ENCODE data around the gene SPATC1L. TPM values are rescaled to one million over a fixed set of nuclear protein-coding genes. Genes with fewer than 3 reads are reported as not detected.

The SPATC1L gene
- total RNA-seq, 1 donor from 2014 or later: 5.2 TPM

DNA sequence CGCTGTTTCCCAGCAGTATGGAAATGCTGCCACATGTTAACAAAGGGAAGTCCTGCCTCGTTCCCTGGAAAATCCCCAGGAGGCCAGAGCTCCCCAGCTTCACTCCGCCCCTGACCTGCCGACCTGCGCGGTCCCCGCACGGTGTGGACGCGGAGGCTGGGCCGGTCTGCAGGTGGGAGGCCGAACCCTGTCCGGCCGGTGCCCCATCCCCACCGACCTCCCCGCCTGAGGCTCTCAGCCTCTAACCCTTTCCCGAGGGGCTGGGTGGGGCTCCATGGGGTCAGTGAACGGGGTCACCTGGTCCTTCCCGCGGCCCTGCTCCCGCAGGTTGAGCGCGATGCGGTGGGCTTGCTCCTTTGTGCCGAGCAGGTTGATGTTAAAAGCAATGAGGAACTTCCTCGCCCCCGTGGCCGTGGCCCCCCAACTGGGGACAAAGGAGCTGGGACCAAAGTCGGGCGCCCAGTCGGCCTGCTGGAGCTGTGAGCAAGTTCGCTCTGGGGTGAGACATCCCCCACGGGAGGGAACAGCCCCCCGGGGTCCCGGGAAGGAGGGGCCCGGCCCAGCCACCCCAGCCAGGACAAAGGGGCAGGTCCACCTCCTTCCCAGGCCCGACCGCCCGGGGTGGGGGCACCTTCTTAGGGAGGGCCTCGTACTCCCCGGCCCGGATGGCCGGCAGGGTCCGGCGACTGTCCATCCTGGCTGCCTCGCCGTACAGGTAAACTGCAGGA, 32.8 kb downstream of the SPATC1L start:
- TF ChIP-seq, protein P1, sequence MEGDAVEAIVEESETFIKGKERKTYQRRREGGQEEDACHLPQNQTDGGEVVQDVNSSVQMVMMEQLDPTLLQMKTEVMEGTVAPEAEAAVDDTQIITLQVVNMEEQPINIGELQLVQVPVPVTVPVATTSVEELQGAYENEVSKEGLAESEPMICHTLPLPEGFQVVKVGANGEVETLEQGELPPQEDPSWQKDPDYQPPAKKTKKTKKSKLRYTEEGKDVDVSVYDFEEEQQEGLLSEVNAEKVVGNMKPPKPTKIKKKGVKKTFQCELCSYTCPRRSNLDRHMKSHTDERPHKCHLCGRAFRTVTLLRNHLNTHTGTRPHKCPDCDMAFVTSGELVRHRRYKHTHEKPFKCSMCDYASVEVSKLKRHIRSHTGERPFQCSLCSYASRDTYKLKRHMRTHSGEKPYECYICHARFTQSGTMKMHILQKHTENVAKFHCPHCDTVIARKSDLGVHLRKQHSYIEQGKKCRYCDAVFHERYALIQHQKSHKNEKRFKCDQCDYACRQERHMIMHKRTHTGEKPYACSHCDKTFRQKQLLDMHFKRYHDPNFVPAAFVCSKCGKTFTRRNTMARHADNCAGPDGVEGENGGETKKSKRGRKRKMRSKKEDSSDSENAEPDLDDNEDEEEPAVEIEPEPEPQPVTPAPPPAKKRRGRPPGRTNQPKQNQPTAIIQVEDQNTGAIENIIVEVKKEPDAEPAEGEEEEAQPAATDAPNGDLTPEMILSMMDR (IDR thresholded peaks at IDR 0.05): no peak
- TF ChIP-seq POLR2A (IDR thresholded peaks at IDR 0.05): no peak
- TF ChIP-seq POLR2AphosphoS5 (IDR thresholded peaks at IDR 0.05; ENCODE audit: insufficient read depth in 1 of 2, low read depth in 1 of 2): no peak
- Histone ChIP-seq H3K27me3 (no peaks in the 10 kb centered on the region), H3K4me3 (no peak overlapping the region), H3K27ac (no peak overlapping the region), H3K9me3 (no peaks in the 10 kb centered on the region), H3K36me3 (no peaks in the 10 kb centered on the region), H3K4me1 (peaks cover 12% of the 10 kb centered on the region)
- peak in 1 of 2 donors; percentile 71 for DNase-seq (ENCODE audit: extremely low spot score in 2 of 2)
- intact Hi-C loops (cut with DNase I): no loop called here

DNA sequence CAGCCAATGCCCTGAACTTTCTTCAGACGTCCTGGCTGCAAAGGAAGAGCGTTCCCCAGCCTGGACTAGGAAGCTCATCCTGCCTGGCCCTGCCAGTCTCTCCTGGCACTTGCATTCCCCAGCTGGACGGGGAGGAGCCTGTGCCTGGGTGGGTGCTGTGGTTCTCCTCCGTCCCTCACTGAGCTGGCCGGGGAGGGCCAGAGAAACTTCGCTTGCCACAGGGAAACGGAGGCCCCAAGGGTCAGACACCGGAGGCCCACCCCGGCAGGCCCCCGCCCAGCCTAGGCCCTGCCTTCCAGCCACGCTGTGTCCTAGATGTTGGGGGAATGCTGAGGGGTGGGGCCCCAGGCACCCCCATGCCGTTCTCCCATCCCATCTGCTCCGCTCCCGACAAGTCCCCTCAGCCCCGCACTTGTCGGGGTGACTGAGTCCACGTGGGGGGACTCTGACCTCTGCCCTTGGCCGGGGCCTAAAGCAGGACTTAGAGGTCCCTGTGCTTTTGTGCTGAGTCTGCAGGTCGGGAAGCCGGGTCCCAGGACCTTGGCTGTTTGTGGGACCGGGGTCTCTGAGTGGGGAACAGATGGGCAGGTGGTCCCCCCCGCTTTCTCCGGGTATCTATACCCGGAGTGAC, 33.7 kb downstream of the SPATC1L start:
- H3K27ac ChIP-seq: no peak overlapping the region
- no peaks in the 10 kb centered on the region for H3K9me3 ChIP-seq
- DNase-seq (ENCODE audit: extremely low spot score in 2 of 2): no peak
- no peaks in the 10 kb centered on the region for H3K36me3 ChIP-seq
- TF ChIP-seq, protein P1 (IDR thresholded peaks at IDR 0.05): no peak
- TF ChIP-seq POLR2AphosphoS5 (IDR thresholded peaks at IDR 0.05; ENCODE audit: insufficient read depth in 1 of 2, low read depth in 1 of 2) (no peak), POLR2A (IDR thresholded peaks at IDR 0.05) (no peak)
- intact Hi-C loops (cut with DNase I): no loop called here
- no peak overlapping the region for H3K4me3 ChIP-seq
- H3K27me3 ChIP-seq: no peaks in the 10 kb centered on the region
- peaks cover 12% of the 10 kb centered on the region for H3K4me1 ChIP-seq

DNA sequence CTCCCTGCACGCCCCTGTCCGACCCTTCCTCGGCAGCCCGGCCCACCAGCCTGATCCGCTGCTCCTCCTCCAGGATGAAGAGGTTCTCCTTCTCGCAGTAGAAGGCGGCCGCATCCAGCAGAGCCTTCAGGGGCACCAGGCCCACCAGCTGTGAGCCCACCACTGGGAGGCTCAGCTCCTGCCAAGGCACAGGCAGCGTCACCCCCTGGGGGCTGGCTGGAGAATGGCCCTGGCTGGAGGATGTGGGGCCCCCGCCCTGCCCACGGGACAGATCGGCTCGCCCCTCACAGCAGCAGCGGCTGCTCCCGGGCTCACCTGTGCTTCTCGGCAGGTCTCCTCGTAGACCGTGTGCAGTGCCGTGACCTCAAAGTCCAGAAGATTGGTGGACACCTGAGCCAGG, 34.2 kb downstream of the SPATC1L start:
- Histone ChIP-seq H3K27me3 (no peaks in the 10 kb centered on the region), H3K4me1 (peaks cover 12% of the 10 kb centered on the region), H3K27ac (no peak overlapping the region), H3K4me3 (no peak overlapping the region), H3K9me3 (no peaks in the 10 kb centered on the region), H3K36me3 (no peaks in the 10 kb centered on the region)
- intact Hi-C loops (cut with DNase I): no loop called here
- DNase-seq (ENCODE audit: extremely low spot score in 2 of 2): no peak
- TF ChIP-seq POLR2AphosphoS5 (IDR thresholded peaks at IDR 0.05; ENCODE audit: insufficient read depth in 1 of 2, low read depth in 1 of 2): no peak
- TF ChIP-seq, protein P1 (IDR thresholded peaks at IDR 0.05): no peak
- TF ChIP-seq POLR2A (IDR thresholded peaks at IDR 0.05): no peak

DNA sequence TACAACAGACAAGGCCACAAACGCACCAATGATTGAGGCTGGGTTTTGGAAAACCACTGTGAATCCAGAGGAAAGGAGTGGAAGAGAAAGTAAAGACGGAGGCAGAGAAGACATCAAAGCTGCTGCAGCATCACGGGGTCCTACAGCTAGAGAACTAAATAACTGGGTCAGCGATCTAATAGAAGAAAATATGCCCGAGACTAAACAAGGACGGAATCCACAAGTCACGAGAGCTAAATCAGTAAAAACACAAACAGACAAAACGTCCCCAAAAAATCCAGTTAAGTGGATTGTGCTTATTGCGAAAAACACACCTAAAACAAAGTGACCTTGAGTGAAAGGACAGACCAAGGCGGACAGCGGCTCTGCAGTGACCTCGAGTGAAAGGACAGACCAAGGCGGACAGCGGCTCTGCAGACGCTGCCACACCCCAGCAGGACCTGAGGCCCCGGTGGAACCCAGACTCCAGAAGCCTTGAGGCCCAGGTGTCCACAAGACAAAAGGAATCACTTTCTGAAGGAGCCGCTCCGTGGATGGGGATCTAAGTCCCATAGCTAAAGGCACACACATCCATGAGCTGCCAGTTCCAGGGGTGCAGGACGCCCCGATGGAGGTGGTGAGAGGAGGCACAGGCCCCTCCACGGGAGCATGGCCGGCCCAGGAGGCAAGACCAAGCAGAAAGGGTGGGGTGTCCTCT, 34.9 kb downstream of the SPATC1L start:
- H3K4me3 ChIP-seq: no peak overlapping the region
- no peak for DNase-seq (ENCODE audit: extremely low spot score in 2 of 2)
- H3K27me3 ChIP-seq: no peaks in the 10 kb centered on the region
- no peaks in the 10 kb centered on the region for H3K9me3 ChIP-seq
- no peak overlapping the region for H3K27ac ChIP-seq
- peaks cover 12% of the 10 kb centered on the region for H3K4me1 ChIP-seq
- no peaks in the 10 kb centered on the region for H3K36me3 ChIP-seq
- TF ChIP-seq POLR2AphosphoS5 (IDR thresholded peaks at IDR 0.05; ENCODE audit: insufficient read depth in 1 of 2, low read depth in 1 of 2): no peak
- TF ChIP-seq, protein P1 (IDR thresholded peaks at IDR 0.05): no peak
- TF ChIP-seq POLR2A (IDR thresholded peaks at IDR 0.05): no peak
- intact Hi-C loops (cut with DNase I): loop anchor here (10.0 kb wide), 1 partner anchor 75 kb away; the partner anchor contains the start of gene LSS
